GM12878 (cell line): ENCODE measurements around the gene TTC39A.

Source experiments
- CTCF ChIP-seq, 3 experiments: IDR thresholded peaks in 2 of 3; conservative IDR thresholded peaks in 1 of 3; 2 replicates each; pipeline ENCODE4 v1.5.1; 2011; ENCODE audit warnings: low read depth in 3 of 3, low read length in 3 of 3, mild to moderate bottlenecking in 3 of 3, control low read depth in 2 of 3, moderate library complexity in 2 of 3, inconsistent platforms in 1 of 3, mixed read lengths in 1 of 3; ENCODE audit not compliant: control insufficient read depth in 2 of 3, insufficient read depth in 1 of 3; ENCODE audit errors: extremely low read depth in 1 of 3
- E2F4 ChIP-seq: IDR thresholded peaks from 2 replicates; pipeline ENCODE4 v1.6.1; 2012; ENCODE audit warnings: low read depth, low read length, improper control_type of control experiment
- MAX ChIP-seq: IDR thresholded peaks from 2 replicates; pipeline ENCODE4 v1.6.1; 2012; ENCODE audit warnings: low read depth, low read length, improper control_type of control experiment
- POLR2A ChIP-seq: IDR thresholded peaks from 2 replicates; pipeline ENCODE4 v1.6.1; 2011; ENCODE audit warnings: low read depth, mild to moderate bottlenecking, low read length
- POLR2AphosphoS5 ChIP-seq: IDR thresholded peaks from 2 replicates; pipeline ENCODE4 v1.6.1; 2011; ENCODE audit warnings: mild to moderate bottlenecking, low read length, inconsistent platforms
- SUZ12 ChIP-seq: fragments of 200-600 bp; sonication (generic); IDR thresholded peaks from one replicate; pipeline ENCODE4 v1.6.1; 2018; ENCODE audit warnings: antibody characterized with exemption, mild to moderate bottlenecking; ENCODE audit not compliant: unreplicated experiment
- USF1 ChIP-seq: IDR thresholded peaks from 2 replicates; pipeline ENCODE4 v1.6.1; 2011; ENCODE audit warnings: borderline replicate concordance, low read depth, mild to moderate bottlenecking, moderate library complexity, mixed read lengths, low read length; ENCODE audit not compliant: insufficient read depth; ENCODE audit errors: extremely low read length
- ZNF687 ChIP-seq: fragments of 450-650 bp; IDR thresholded peaks from 2 replicates; pipeline ENCODE4 v1.6.1; 2017; ENCODE audit warnings: mild to moderate bottlenecking, moderate library complexity

GRCh38 chr1:51266791-51267190, 63.6 kb downstream of the TTC39A start:
- TF ChIP-seq POLR2AphosphoS5 (no peak), CTCF (IDR thresholded peaks at IDR 0.05 in 2 of 3, conservative IDR thresholded peaks at IDR 0.05 in 1 of 3; ENCODE audit: control insufficient read depth in 2 of 3, extremely low read depth in 1 of 3, insufficient read depth in 1 of 3, low read depth in 3 of 3, low read length in 3 of 3) (no peak), MAX (no peak), POLR2A (no peak), SUZ12 (no peak), USF1 (no peak), E2F4 (no peak), ZNF687 (no peak)
